HCT116 (cell line): Measurements from ENCODE around the gene KLHL11. TPM values are rescaled to one million over a fixed set of nuclear protein-coding genes. Genes with fewer than 3 reads are reported as not detected.
A peak's percentile ranks its signal among the peaks of the same experiment; 100 is the strongest.

Experiments used
- ATAC-seq: fragments of 200-7000 bp; cut with Tn5 transposase; 2 replicates; pipeline ENCODE4 v1.9.1; 2020; ENCODE audit warnings: mild to moderate bottlenecking, moderate library complexity
- BruUV-seq: library from RNA; stranded (reverse); fragments of 400-500 nt; replicated peaks from 2 replicates; lab custom pipeline; 2021; lab: Mats Ljungman, UMichigan
- CTCF ChIA-PET: fragments of 300-600 bp; sonication (Branson Sonifier 250); formaldehyde crosslinking; loops from one replicate; lab custom pipeline; 2021; ENCODE audit warnings: antibody characterized with exemption; lab: Charles Lee
- POLR2A ChIA-PET: fragments of 300-600, 350-600 bp; sonication (Branson Sonifier 250); formaldehyde crosslinking; loops from one replicate; lab custom pipeline; 2021; ENCODE audit warnings: antibody characterized with exemption; lab: Charles Lee
- RAD21 ChIA-PET, 2 experiments: fragments of 300-600 bp; sonication (Branson Sonifier 250); formaldehyde crosslinking; loops; one replicate each; lab custom pipeline; 2023; ENCODE audit warnings: low total read pairs in 2 of 2; ENCODE audit not compliant: uncharacterized antibody in 2 of 2, unreplicated experiment in 2 of 2, low non-redundant PET in 1 of 2; lab: Charles Lee
- DNase-seq: peaks from one replicate; pipeline ENCODE4 v3.0.0-alpha.2; 2010; ENCODE audit warnings: low read depth, low spot score
- H2AFZ ChIP-seq: fragments of 200-600 bp; shearing (Covaris generic), sonication (generic); 2 replicates; pipeline ENCODE4 v1.6.1; 2017; ENCODE audit warnings: low read depth, mixed run types, mixed read lengths, antibody characterized with exemption, low read length; ENCODE audit not compliant: poor library complexity, severe bottlenecking
- H3K27ac ChIP-seq: 2 replicates; pipeline ENCODE4 v1.5.1; 2012; ENCODE audit warnings: low read depth, low read length
- H3K27me3 ChIP-seq: fragments of 200-600 bp; sonication (generic); 2 replicates; pipeline ENCODE4 v1.6.1; 2016; ENCODE audit warnings: mixed run types, low read length, mixed read lengths; ENCODE audit not compliant: insufficient read depth
- H3K36me3 ChIP-seq, 2 experiments: fragments of 200-500 bp in 1 of 2; fragments of 200-600 bp in 1 of 2; sonication (Bioruptor generic) in 1 of 2; sonication (generic) in 1 of 2; 2 replicates each; pipeline versions ENCODE4 v1.5.1 to v1.6.1; 2014 to 2016; ENCODE audit warnings: low read length in 2 of 2, inconsistent platforms in 1 of 2, mixed read lengths in 1 of 2, mixed run types in 1 of 2; ENCODE audit not compliant: insufficient read depth in 2 of 2, control insufficient read depth in 1 of 2
- H3K4me1 ChIP-seq, 2 experiments: fragments of 200-600 bp in 1 of 2; sonication (generic) in 1 of 2; 2 replicates each; pipeline versions ENCODE4 v1.5.1 to v1.6.1; 2012 to 2017; ENCODE audit warnings: low read length in 2 of 2, inconsistent platforms in 1 of 2, mild to moderate bottlenecking in 1 of 2, mixed read lengths in 1 of 2, mixed run types in 1 of 2, moderate library complexity in 1 of 2; ENCODE audit not compliant: insufficient read depth in 2 of 2, control insufficient read depth in 1 of 2
- H3K4me2 ChIP-seq: fragments of 200-600 bp; sonication (generic); 2 replicates; pipeline ENCODE4 v1.6.1; 2017; ENCODE audit warnings: mixed run types, low read length, mixed read lengths
- H3K4me3 ChIP-seq, 2 experiments: fragments of 200-600 bp in 1 of 2; sonication (generic) in 1 of 2; replicated peaks in 1 of 2; 2 replicates each; pipeline ENCODE4 v1.5.1; 2011 to 2016; ENCODE audit warnings: low read length in 2 of 2, control low read depth in 1 of 2, low read depth in 1 of 2, mild to moderate bottlenecking in 1 of 2, mixed read lengths in 1 of 2, mixed run types in 1 of 2
- H3K79me2 ChIP-seq: fragments of 200-600 bp; sonication (generic); 2 replicates; pipeline ENCODE4 v1.6.1; 2017; ENCODE audit warnings: mild to moderate bottlenecking, mixed run types, low read length, moderate library complexity, mixed read lengths; ENCODE audit not compliant: insufficient read depth
- H3K9ac ChIP-seq: fragments of 200-600 bp; sonication (generic); 2 replicates; pipeline ENCODE4 v1.6.1; 2016; ENCODE audit warnings: low read length, mixed read lengths
- H3K9me2 ChIP-seq: fragments of 200-600 bp; sonication (generic), shearing (Covaris generic); 2 replicates; pipeline ENCODE4 v1.6.1; 2017; ENCODE audit warnings: mixed run types, mild to moderate bottlenecking, moderate library complexity; ENCODE audit not compliant: insufficient read depth
- H3K9me3 ChIP-seq, 2 experiments: fragments of 200-500 bp in 1 of 2; fragments of 200-600 bp in 1 of 2; sonication (Bioruptor generic) in 1 of 2; sonication (generic) in 1 of 2; 2 replicates each; pipeline ENCODE4 v1.6.1; 2014 to 2017; ENCODE audit warnings: low read length in 2 of 2, mixed read lengths in 2 of 2, inconsistent platforms in 1 of 2, low read depth in 1 of 2, mild to moderate bottlenecking in 1 of 2, mixed run types in 1 of 2, moderate library complexity in 1 of 2; ENCODE audit not compliant: control insufficient read depth in 1 of 2, insufficient read depth in 1 of 2
- H4K20me1 ChIP-seq: fragments of 200-600 bp; sonication (generic), shearing (Covaris generic); 2 replicates; pipeline ENCODE4 v1.6.1; 2017; ENCODE audit warnings: mixed run types, mild to moderate bottlenecking, moderate library complexity; ENCODE audit not compliant: insufficient read depth
- CBX3 ChIP-seq: IDR thresholded peaks from 2 replicates; pipeline ENCODE4 v1.6.1; 2012; ENCODE audit warnings: low read depth
- CEBPB ChIP-seq: IDR thresholded peaks from 2 replicates; pipeline ENCODE4 v1.6.1; 2012; ENCODE audit warnings: low read depth
- CTCF ChIP-seq, 3 experiments: fragments of 200-600 bp in 1 of 3; sonication (generic) in 1 of 3; IDR thresholded peaks in 2 of 3; conservative IDR thresholded peaks in 1 of 3; 2 replicates each; pipeline ENCODE4 v1.5.1; 2012 to 2017; ENCODE audit warnings: low read depth in 2 of 3, low read length in 2 of 3, antibody characterized with exemption in 1 of 3, borderline replicate concordance in 1 of 3, control low read depth in 1 of 3, mild to moderate bottlenecking in 1 of 3, mixed read lengths in 1 of 3, mixed run types in 1 of 3, moderate library complexity in 1 of 3; ENCODE audit not compliant: insufficient read depth in 1 of 3
- EGR1 ChIP-seq: IDR thresholded peaks from 2 replicates; pipeline ENCODE4 v1.6.1; 2012; ENCODE audit warnings: low read depth
- ELF1 ChIP-seq: IDR thresholded peaks from 2 replicates; pipeline ENCODE4 v1.6.1; 2012; ENCODE audit warnings: low read depth, borderline replicate concordance
- EZH2phosphoT487 ChIP-seq: fragments of 200-600 bp; IDR thresholded peaks from 2 replicates; pipeline ENCODE4 v1.6.1; 2018; ENCODE audit warnings: antibody characterized with exemption, borderline replicate concordance
- POLR2A ChIP-seq: IDR thresholded peaks from 2 replicates; pipeline ENCODE4 v1.7.0; 2011; ENCODE audit warnings: borderline replicate concordance; ENCODE audit not compliant: insufficient read depth, insufficient read length; ENCODE audit errors: extremely low read depth
- RAD21 ChIP-seq: IDR thresholded peaks from 2 replicates; pipeline ENCODE4 v1.6.1; 2012; ENCODE audit warnings: low read depth, mild to moderate bottlenecking
- SIN3A ChIP-seq: IDR thresholded peaks from 2 replicates; pipeline ENCODE4 v1.6.1; 2012; ENCODE audit warnings: low read depth
- SP1 ChIP-seq: IDR thresholded peaks from 2 replicates; pipeline ENCODE4 v1.6.1; 2012; ENCODE audit warnings: low read depth
- SRF ChIP-seq: IDR thresholded peaks from 2 replicates; pipeline ENCODE4 v1.6.1; 2012; ENCODE audit warnings: low read depth
- TCF7L2 ChIP-seq: IDR thresholded peaks from 2 replicates; pipeline ENCODE4 v1.7.0; 2011; ENCODE audit warnings: borderline replicate concordance, inconsistent platforms; ENCODE audit not compliant: insufficient read depth, insufficient read length; ENCODE audit errors: extremely low read depth
- ZBTB33 ChIP-seq: IDR thresholded peaks from 2 replicates; pipeline ENCODE4 v1.6.1; 2011; ENCODE audit warnings: mild to moderate bottlenecking, low read length, moderate library complexity; ENCODE audit not compliant: insufficient replicate concordance; ENCODE audit errors: extremely low read depth
- ZFX ChIP-seq: fragments of 450-650 bp; IDR thresholded peaks from 2 replicates; pipeline ENCODE4 v1.6.1; 2017
- ZNF274 ChIP-seq: fragments of 200-500 bp; sonication (Bioruptor generic); IDR thresholded peaks from 2 replicates; pipeline ENCODE4 v1.6.1; 2014; ENCODE audit warnings: mild to moderate bottlenecking, low read depth, low read length, inconsistent platforms
- intact Hi-C: fragments of 100-400 bp; cut with micrococcal nuclease; formaldehyde crosslinking; loops from 2 replicates; pipeline ENCODE4 v1.10.0; 2022
- total RNA-seq: library from RNA; stranded (reverse); gene quantifications from one replicate; pipeline ENCODE4 v1.2.1, GENCODE V29; 2021; ENCODE audit not compliant: unreplicated experiment
- TF ChIP-seq, protein P1 (sequence below): IDR thresholded peaks from 2 replicates; pipeline ENCODE4 v1.6.1; 2012

KLHL11 gene
- total RNA-seq, 1 experiment from 2014 or later: 22.4 TPM

- DNase-seq: no peak
- intact Hi-C loops: no loop called here
- H3K4me2 ChIP-seq: peak overlapping the region; percentile 97
- no peak overlapping the region for H2AFZ ChIP-seq
- H3K9ac ChIP-seq: 0 out of 2 replicates have a peak overlapping the region, but pooled peaks have one; percentile 99
- H3K27me3 ChIP-seq: no peaks in the 10 kb centered on the region
- no peaks in the 10 kb centered on the region for H4K20me1 ChIP-seq
- no peak for ATAC-seq
- peaks cover 4 to 5% of the 10 kb centered on the region in 2 experiments for H3K36me3 ChIP-seq
- H3K27ac ChIP-seq: no peak overlapping the region
- peaks cover 65% of the 10 kb centered on the region for H3K79me2 ChIP-seq
- TF ChIP-seq TCF7L2 (no peak), CTCF (IDR thresholded peaks at IDR 0.05 in 2 of 3, conservative IDR thresholded peaks at IDR 0.05 in 1 of 3; ENCODE audit: borderline replicate concordance in 1 of 3, insufficient read depth in 1 of 3, low read depth in 2 of 3, low read length in 2 of 3) (no peak), POLR2A (no peak), SRF (no peak), CBX3 (no peak), RAD21 (no peak), SIN3A (no peak), ZFX (no peak), EZH2phosphoT487 (no peak), EGR1 (no peak), ZBTB33 (no peak), ELF1 (no peak), ZNF274 (no peak), CEBPB (no peak), SP1 (no peak)
- TF ChIP-seq, protein P1, sequence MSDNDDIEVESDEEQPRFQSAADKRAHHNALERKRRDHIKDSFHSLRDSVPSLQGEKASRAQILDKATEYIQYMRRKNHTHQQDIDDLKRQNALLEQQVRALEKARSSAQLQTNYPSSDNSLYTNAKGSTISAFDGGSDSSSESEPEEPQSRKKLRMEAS: no peak
- TF ChIP-seq, all 23 proteins: peak for 0
- BruUV-seq: no TSS peak
- Histone ChIP-seq H3K4me3 (peak overlapping the region; percentile 95 to 100; a peak in 3 of 4 replicates), H3K4me1 (peaks cover 9 to 18% of the 10 kb centered on the region in 2 experiments; a peak in 3 of 4 replicates), H3K9me3 (no peaks in the 10 kb centered on the region), H3K9me2 (no peaks in the 10 kb centered on the region)
- ChIA-PET POLR2A (interaction anchor here (0.7 kb wide), 1 partner anchor 10 kb away, joined by 3 read pairs; no protein-coding TSS in a partner anchor), CTCF (interaction anchor here (0.6 kb wide), 1 partner anchor 670 kb away, joined by 3 read pairs; no protein-coding TSS in a partner anchor), RAD21 (interaction anchor here in 1 of 2 experiments (0.6 to 0.7 kb wide), 2 partner anchors 19 to 175 kb away, joined by 3 read pairs; partner anchors contain the start of gene EIF1)
Measured at GRCh38 chr17:41863074-41863848, 2.0 kb downstream of the KLHL11 start.
